HG02973 (cell line): ENCODE measurements around the gene CITED4.
A peak's percentile ranks its signal among the peaks of the same experiment; 100 is the strongest.

Source experiments
- ATAC-seq: cut with Tn5 transposase; IDR thresholded peaks from one replicate; pipeline ENCODE4 v1.9.1; 2021; ENCODE audit warnings: moderate library complexity; ENCODE audit not compliant: unreplicated experiment

The CITED4 gene

DNA sequence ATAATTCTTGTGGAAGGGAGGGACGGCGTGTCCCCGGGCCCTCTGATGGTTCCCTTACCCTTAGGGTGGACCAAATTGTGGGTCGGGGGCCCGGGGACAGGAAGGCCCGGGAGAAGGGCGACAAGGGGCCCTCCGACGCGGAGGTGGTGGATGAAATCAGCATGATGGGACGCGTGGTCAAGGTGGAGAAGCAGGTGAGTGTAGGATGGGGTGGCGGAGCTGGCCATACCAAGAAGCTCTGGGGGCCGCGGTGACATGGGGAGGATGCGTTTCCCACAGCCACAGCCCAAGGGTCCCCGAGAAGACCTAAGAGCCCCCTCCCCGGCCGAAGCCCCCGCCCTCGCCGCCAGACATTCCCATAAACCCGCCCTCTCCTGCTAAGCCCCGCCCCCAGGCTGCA, 24.6 kb downstream of the CITED4 start:
- no peak for ATAC-seq

DNA sequence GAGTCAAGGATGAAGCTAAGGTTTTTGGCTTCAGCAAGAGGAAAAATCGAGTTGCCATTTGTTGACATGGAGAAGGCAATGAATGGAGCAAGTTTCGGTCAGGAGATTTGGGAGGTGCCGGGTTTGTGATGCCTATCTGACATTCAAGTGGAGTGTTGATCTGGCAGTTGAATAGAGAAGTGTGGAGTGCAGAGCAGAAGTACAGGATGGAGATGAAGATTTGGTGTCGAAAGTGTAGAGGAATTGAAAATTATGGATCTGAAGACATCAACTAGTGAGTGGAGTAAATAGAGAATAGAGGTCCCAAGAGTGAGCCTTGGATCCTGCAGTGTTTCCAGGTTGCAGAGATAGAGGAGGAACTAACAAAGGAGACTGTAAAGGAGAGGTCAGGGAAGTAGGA, 25.9 kb downstream of the CITED4 start:
- no peak for ATAC-seq

DNA sequence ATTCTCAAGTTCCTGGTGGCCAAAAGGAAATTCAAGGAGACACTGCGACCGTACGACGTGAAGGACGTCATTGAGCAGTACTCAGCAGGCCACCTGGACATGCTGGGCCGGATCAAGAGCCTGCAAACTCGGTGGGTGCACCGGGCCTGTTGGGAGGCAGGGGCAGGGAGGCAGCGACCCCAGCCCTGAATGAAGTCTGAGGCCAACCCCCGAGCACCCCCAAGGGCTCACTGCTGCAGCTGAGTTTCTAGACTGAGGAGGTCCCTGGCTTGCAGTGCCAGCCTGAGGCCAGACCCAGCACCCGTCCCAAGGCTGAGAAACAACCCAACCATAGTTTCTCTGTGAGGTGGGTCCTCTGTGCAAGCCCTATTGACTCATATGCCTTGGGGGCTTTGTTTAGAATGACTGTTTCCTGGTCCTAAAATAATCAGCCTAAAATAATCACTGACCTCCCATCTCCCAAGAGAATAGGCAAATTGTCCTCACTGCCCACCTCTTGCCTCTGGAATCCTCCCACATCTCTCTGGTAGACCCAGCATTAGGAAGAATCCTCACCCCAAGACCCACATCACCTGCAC, 27.1 kb downstream of the CITED4 start:
- no peak for ATAC-seq

DNA sequence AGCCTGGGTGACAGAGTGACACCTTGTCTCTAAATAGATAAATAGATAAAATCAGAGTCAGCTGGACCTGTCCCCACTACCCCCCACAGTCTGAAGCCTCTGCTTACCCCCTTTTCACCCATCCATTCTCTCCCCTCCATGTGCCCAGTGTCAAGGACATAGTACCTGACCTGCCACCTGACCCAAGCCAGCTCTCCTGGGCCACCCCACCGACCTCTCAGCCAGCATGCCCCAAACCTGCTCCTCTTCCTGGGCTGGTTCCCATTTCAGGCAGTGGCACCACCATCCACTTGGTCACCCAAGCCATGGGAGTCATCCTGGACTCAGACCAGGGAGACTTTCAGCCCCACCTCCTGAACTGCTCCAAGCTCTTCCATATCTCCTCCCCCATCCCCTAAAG, 28.2 kb downstream of the CITED4 start:
- ATAC-seq = no peak

DNA sequence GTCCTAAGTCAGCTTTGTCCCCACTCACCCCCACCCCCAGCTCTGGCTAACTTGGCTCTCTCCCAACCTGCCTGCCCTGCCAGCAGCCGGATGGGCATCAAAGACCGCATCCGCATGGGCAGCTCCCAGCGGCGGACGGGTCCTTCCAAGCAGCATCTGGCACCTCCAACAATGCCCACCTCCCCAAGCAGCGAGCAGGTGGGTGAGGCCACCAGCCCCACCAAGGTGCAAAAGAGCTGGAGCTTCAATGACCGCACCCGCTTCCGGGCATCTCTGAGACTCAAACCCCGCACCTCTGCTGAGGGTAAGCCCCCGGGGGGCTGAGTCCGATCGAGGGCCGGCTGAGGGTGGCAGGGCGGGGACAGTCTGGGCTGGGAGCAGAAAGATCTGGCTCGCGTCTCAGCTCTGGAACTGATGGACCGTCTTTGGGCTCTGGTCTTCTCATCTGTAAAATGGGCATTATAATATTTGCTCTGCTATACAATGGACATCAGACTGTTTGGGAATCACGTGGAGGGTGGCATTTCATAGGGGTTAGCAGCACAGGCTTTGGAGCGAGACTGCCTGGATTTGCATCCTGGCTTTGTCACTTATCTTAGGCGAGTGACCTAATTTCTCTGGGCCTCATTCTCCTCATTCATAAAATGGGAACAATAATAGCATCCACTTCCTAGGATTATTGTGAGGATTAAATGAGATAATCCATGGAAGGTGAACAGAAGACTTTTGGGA, 31.0 kb downstream of the CITED4 start:
- no peak for ATAC-seq

DNA sequence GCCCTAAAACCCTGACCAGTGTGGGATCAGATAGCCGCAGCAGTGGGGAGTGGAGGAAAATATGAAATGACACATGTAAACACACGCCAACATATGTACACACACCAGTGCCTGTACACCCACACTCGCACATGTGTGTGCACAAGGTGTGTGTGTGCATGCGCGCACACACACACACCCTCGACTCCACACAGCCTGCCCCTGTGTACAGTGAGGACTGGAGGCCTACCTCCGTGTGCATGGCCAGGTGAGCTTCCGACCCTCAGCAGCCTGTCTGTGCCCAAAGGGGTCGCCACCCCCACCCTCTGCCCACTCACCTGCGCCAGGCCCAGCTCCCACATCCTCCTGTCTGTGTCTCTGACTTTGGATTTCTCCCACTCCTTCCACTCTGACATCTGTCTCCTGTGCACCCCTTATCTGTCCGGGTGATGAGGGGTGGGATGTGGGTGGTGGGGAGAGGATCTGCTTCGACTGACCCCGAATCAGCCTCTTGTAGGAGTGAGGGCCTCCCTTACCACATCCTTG, 31.7 kb downstream of the CITED4 start:
- ATAC-seq = no peak

DNA sequence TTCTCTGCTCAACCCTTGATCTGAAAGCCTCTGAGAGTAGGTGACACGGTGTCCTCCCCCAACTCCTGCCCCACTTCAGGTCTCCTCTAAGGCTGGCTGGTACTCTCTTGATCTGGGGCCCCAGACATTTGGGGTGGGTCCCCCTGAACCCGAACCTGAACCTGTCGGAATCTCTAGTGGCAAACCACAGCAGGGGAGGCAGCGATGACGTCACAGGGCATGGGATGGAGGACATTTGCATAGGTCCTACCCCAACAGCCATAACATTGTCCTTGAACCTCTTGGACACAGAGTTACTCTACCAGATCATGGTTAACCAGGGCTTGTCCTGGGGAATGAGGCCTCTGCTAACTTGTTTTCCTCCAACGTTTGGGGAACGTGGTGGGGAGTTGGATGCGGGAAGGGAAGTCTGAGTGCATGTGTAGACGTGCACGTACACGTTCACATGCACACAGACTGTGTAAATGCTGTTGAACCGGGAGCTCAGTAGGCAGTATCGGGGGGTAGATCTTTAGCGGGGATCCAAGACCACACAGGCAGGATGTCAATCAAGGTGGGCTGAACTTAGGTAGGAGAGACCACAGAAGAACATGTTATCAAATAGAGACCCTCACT, 32.4 kb downstream of the CITED4 start:
- ATAC-seq = no peak

DNA sequence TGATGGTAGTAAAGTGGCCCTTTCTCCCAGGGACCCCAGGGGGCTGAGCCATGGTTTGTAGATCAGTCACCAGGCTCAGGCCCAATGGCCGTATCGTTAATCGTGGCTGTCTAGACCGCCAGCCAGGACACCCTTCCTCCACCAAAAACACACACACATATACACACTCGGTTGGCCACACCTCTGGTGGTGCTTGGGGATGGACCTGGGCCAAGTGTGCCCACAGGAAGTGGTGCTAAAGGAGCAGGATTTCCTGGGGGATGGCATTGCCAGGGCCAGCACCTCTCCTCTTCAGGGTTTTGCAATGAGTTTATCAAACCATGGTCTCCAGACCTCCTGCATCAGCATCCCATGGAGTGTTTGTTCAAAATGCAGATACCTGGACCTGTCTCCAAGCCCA, 36.2 kb downstream of the CITED4 start:
- no peak for ATAC-seq

DNA sequence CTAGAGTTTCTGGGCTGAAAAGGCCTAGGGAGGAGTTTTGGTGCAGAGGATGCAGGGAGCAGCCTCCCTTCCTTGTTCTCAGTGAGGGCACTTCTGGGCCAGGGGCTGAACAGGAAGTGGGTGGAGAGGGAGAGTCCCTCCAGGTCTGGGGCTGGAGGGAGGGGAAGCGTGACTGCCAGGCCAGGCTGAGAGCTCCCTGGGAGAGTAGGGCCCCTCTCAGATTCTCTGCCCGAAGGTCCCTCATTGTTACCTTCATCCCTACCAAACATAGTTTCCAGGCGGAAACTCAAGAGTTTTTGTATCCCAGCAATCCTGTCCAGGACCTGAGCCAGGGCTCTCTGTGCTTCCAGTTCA, 36.8 kb downstream of the CITED4 start:
- no peak for ATAC-seq

DNA sequence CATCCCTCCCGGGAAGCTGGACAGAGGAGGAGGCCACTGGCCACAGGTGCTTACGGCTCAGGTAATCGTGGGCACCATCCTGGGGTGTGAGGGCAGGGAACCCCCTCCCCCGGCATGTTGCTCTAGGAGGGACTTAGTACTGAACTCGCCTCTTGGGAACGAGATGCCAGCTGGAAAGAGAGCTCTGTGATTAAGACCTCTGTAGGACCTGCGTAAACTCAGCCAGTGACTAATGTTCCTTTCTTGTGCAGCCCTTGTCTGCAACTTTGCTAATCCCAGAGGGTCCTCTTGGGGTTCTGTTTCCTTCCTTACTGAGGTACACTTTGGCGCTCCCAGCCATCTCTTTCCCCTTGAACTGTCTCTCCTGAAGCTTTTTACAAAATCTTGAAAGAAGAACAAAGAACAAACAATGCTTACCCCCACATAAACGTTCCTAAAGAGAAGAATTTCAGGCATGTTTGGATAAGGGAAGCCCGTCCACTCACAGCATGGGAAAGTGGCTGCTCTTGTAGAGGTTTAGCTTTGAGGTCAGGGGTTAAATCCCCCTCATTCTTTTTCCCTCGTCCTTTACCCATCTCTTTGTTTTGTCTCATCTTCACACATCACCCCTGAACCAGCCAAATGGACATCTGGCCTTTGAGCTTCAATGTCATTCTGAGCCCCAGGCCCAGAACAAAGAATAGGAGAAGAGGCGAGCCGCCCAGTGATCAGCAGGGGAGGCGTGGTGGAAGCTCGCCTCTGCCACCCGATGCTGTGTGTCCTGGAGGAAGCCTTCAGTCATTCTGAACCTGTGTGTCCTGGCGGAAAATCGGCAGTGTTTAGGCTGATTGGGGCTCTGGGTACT, 37.4 kb downstream of the CITED4 start:
- ATAC-seq = no peak

DNA sequence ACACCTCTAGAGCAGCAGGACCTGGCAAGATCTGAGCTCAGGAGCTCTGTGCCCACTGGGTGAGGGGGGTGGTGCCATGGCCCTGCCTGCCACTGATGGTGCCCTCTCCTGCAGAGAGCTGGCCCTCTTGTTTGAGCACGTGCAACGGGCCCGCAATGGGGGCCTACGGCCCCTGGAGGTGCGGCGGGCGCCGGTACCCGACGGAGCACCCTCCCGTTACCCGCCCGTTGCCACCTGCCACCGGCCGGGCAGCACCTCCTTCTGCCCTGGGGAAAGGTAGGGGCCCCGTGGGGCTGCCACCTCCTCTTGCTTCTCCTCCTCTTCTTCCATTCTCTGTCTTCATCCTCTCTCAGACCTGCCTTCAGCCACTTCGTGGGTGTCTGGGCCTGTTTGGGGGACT, 38.2 kb downstream of the CITED4 start:
- no peak for ATAC-seq

DNA sequence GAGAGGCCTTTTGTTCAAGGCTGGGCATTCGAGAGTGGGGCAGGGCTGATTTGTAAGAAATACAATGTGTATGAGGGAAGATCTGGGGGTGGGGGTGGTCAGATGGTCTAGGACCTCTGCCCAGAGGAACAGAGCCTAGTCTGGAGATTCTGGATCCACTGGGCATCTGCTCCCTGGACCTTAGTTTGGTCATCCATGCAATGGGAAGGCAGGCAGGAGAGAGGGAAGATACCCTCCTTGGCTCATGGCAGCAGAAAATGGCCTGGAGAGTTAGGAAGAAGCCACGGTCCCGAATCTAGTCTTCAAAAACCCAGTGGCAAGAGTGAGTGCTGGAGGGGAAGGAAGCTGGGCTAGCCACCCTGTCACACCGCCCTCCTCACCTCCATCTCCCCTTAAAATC, 38.8 kb downstream of the CITED4 start:
- ATAC-seq = no peak

DNA sequence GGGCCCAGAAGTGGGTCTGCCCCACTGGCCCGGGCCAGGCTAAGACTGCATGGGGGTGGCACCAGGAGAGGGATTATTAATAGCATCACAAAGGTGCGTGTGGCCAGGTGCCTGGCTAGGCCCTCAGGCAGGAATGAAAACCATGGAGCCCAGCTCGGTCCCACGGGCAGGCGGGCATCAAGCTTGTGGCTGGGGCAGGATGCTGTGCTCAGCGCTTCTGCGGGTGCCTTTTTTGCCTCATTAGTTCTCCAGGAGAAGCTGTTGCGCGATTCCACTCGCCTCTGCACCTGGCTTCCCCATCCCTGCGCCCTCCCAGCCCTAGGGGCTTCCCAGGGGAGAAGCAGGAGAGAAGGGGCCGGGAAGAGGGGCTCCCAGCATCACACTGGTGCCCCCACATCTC, 39.3 kb downstream of the CITED4 start:
- ATAC-seq = no peak

DNA sequence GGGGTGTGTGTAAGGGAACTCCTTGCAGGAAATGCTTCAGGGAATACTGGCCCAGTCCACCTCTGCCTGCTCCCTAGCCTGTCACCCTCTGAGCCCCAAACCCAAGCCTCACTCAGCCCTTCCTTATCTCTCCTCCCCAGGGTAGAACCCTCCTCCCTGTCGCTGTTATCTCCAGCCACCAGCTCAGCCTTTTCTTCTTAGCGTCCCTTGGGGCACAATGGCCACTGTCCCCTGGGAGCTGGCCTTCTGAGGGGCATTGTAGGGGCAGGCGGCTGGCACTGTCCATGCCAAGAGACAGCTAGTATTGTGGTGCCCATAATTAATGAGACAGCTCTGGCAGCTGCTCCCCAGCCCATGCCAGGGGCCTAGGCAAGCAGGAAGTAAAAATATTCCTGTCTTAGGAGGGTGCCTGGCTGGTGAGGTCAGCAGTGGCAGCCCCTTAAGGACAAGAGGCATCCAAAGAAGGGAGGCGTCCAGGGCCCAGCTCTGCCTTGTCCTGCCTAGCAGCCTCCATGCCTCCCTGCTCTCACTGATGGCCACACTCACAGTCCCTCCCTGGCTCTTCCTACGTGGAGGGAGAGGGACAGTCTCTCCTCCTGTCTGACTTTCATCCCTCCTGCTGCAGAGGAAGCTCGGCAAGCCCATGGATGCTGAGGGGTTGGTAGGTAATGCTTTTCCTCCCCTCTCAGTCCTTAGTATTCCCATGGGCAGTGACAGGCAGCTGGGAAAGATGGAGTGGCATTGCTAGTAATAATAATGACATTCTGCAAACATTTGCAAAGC, 41.1 kb downstream of the CITED4 start:
- ATAC-seq = no peak

DNA sequence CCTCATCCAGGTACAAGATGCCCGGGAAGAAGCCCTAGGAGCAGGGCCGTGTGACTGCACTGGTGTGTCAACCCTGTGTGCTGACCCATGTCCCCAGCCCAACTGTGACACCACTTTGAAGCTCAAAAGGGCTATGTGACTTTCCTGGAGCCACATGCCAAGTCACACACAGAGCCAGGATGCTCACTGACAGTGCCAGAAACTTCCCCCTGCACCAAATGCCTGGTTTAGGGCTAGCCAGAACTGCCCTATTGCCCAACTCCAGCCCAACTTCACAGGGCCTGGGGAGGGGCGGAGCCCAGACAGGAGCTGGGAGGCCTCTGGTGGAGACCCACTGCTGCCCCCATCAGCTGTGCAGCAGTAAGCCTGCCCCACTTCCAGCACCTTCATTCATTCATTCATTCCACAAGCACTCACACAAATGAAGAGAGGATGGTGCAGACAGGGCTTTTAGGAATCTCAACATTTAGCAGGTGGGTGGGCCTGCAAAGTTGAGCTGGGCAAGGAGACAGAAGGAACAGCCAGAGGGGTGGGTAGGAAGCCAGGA, 41.8 kb downstream of the CITED4 start:
- no peak for ATAC-seq

DNA sequence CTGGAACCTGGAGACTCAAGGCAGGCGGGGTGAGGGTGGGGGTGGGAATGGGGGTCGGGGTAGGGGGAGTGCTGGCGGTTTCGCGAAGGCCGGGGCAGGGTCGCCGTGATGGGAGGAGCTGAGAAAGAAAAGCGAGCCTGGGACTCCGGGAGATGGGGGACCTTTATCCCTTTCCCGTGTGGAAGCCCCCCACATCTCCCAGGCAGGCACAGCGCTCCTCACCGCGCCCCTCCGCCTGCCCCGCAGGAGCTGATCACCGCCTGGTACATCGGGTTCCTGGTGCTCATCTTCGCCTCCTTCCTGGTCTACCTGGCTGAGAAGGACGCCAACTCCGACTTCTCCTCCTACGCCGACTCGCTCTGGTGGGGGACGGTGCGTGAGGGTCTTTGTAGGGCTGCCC, 43.1 kb downstream of the CITED4 start:
- ATAC-seq = no peak

DNA sequence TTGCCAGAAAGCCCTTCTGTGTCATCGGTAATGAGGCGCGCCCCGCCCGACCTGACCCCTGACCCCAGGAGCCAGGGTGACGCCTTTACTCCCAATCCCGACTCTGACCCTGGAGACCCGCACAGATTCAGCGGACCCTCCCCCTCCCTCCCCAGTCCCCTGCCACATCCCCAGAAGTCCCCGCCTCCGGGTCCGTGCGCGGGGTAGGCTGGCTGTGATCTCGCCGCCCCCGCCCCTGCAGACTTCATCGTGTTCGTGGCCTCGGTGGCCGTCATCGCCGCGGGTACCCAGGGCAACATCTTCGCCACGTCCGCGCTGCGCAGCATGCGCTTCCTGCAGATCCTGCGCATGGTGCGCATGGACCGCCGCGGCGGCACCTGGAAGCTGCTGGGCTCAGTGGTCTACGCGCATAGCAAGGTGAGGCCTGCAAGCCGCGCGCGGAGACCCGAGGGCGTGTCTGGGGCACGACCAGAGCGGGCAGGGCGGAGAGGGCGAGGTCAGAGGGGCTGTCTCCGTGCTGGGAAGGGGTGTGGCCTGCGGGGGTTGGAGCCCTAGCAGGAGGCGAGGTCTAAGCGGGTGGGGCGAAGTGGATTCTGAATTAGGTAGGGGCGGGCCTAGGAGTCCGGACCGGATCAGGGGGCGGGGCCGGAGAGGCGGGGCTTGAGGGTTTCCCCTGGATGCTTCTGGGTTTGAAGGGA, 43.8 kb downstream of the CITED4 start:
- ATAC-seq = peak; percentile 62

DNA sequence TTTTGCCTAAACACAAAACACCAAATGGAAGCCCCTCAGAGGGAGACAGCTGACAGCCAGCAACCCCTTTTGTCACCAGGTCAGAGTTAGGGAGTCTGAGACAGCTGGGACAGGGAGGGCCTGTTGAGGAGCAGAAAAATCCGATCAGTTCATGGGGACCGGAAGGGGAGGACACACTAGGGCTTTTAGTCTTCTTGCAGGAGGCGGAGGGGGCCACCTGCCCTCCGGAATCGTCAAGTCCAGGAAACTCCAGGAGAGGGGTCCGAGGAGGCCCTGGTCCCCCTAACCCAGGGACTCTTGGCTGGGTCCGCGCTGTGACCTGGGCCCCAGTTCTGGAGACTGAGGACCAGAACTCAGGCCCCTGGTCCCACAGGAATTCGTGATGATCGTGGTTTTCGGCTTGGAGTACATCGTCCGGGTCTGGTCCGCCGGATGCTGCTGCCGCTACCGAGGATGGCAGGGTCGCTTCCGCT, 44.3 kb downstream of the CITED4 start:
- no peak for ATAC-seq

DNA sequence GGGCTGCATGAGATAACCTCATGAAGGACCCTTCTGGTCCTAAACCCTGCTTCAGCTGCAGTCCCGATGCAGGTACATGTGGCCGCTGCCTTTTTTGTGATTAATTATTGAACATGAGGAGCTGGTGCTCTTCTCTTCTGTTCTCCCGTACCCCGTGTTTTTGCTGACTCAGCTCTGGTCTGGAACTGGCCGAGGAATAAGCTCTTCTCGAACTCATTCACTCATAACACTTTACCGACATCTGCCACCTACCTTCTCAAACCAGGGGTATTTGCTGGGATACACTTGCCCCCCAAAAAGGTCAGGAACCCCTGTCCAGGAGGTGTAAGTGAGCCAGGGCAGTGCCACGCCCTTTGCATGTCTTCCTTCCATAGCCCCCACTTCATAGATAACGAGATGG, 46.7 kb downstream of the CITED4 start:
- ATAC-seq = no peak
